ENCODE data around the gene LLGL2. TPM values are rescaled to one million over a fixed set of nuclear protein-coding genes. Genes with fewer than 3 reads are reported as not detected.

LLGL2 gene
- total RNA-seq, 1 experiment from 2014 or later: 19.8 TPM

DNA sequence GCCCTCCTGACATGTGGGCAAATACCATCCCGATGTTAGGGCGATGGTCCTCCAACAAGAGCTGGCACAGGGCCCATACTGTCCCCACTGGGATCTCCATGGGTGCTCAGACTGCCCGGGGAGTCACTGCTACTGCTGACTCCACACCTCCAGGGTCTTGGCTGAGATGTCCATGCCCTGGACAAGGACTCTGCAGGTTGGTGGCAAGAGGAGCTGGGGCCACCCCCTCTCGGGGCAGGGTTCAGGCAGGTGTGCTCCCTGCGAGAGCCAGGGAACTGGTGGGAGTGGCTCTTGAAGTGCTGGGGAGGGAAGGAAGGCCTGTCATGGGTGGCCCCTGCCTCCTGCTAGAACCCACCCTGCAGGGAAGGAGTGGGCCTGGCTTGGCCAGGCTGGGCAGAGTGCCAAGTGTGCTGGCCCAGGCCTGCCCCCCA, 16.6 kb upstream of the LLGL2 start:
- ChIA-PET POLR2A (interaction anchor here (0.8 kb wide), 1 partner anchor 54 kb away, joined by 3 read pairs; no protein-coding TSS in a partner anchor), CTCF (interaction anchor here (1.2 kb wide), 1 partner anchor 124 kb away, joined by 3 read pairs; no protein-coding TSS in a partner anchor)
- peaks cover 39% of the 10 kb centered on the region for H3K36me3 Mint-ChIP-seq (ENCODE audit: insufficient read depth, unreplicated experiment)
- peaks cover 10% of the 10 kb centered on the region for H3K4me1 Mint-ChIP-seq (ENCODE audit: insufficient read depth, unreplicated experiment)
- intact Hi-C loops (cut with micrococcal nuclease): no loop called here
- DNase-seq (ENCODE audit: unreplicated experiment): no peak
- H3K27me3 Mint-ChIP-seq (ENCODE audit: insufficient read depth, unreplicated experiment): no peaks in the 10 kb centered on the region
- no peaks in the 10 kb centered on the region for H3K9me3 Mint-ChIP-seq (ENCODE audit: unreplicated experiment)
- TF ChIP-seq, protein P1, sequence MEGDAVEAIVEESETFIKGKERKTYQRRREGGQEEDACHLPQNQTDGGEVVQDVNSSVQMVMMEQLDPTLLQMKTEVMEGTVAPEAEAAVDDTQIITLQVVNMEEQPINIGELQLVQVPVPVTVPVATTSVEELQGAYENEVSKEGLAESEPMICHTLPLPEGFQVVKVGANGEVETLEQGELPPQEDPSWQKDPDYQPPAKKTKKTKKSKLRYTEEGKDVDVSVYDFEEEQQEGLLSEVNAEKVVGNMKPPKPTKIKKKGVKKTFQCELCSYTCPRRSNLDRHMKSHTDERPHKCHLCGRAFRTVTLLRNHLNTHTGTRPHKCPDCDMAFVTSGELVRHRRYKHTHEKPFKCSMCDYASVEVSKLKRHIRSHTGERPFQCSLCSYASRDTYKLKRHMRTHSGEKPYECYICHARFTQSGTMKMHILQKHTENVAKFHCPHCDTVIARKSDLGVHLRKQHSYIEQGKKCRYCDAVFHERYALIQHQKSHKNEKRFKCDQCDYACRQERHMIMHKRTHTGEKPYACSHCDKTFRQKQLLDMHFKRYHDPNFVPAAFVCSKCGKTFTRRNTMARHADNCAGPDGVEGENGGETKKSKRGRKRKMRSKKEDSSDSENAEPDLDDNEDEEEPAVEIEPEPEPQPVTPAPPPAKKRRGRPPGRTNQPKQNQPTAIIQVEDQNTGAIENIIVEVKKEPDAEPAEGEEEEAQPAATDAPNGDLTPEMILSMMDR (IDR thresholded peaks at IDR 0.05; ENCODE audit: unreplicated experiment): no peak
- H3K4me3 Mint-ChIP-seq (ENCODE audit: unreplicated experiment): no peak overlapping the region
- BruUV-seq (replicated peaks): no TSS peak
- no peak overlapping the region for H3K27ac Mint-ChIP-seq (ENCODE audit: low read depth, unreplicated experiment)

DNA sequence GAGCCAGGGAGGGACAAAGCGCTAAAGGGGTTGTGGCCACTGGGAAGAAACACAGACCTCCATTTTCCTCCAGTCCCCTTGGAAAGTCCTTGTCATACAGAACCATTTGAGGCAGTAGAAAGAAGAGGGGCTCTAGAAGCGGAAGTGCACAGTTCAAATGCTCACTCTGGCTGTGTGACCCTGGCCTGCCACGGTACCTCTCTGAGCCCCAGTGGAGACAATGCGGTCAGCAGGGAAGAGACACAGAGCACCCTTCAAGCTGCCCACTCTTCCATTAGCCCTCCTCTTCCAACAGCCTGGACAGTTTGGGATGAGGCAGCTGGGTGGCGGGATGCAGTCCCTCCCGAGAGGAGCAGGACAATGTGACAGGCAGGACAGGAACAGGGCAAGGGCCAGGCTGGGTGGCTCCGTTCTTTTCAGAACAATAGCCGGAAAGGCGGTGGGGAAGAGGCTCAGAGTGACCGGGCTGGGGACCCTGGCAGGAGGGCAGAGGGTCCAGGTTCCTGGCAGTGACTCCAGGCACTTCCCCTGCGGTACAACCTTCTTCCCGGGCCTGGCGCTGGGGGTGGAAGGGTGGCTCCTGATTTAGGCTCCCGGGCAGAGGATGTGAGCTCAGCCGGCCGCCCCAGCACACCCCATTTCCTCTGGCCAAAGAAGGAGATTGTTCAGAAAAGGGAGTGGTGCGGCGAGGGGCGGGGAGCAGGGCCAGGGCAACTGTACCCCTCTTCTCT, 15.8 kb upstream of the LLGL2 start:
- no peak overlapping the region for H3K4me3 Mint-ChIP-seq (ENCODE audit: unreplicated experiment)
- DNase-seq (ENCODE audit: unreplicated experiment): no peak
- H3K4me1 Mint-ChIP-seq (ENCODE audit: insufficient read depth, unreplicated experiment): peaks cover 10% of the 10 kb centered on the region
- H3K9me3 Mint-ChIP-seq (ENCODE audit: unreplicated experiment): no peaks in the 10 kb centered on the region
- ChIA-PET POLR2A (interaction anchor here (0.8 kb wide), 1 partner anchor 54 kb away, joined by 3 read pairs; no protein-coding TSS in a partner anchor), CTCF (no interaction called here)
- BruUV-seq (replicated peaks): no TSS peak
- intact Hi-C loops (cut with micrococcal nuclease): no loop called here
- TF ChIP-seq, protein P1 (IDR thresholded peaks at IDR 0.05; ENCODE audit: unreplicated experiment): no peak
- H3K36me3 Mint-ChIP-seq (ENCODE audit: insufficient read depth, unreplicated experiment): peaks cover 41% of the 10 kb centered on the region
- H3K27ac Mint-ChIP-seq (ENCODE audit: low read depth, unreplicated experiment): no peak overlapping the region
- no peaks in the 10 kb centered on the region for H3K27me3 Mint-ChIP-seq (ENCODE audit: insufficient read depth, unreplicated experiment)

DNA sequence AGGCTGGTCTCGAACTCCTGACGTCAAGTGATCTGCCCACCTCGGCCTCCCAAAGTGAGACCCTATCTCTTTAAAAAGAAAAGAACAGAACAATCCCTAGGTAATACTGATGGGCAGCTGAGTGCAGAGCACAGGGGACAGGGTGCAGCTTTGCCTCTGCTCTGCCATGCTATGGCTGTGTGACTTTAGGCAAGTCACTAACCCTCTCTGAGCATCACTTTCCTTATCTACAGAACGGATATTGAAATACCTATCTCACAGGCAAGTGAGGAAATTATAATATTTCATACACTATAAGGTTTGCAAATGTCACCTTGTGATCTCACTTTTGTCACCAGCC, 14.3 kb upstream of the LLGL2 start:
- H3K9me3 Mint-ChIP-seq (ENCODE audit: unreplicated experiment): no peaks in the 10 kb centered on the region
- TF ChIP-seq, protein P1 (IDR thresholded peaks at IDR 0.05; ENCODE audit: unreplicated experiment): no peak
- H3K4me1 Mint-ChIP-seq (ENCODE audit: insufficient read depth, unreplicated experiment): peaks cover 10% of the 10 kb centered on the region
- no peak overlapping the region for H3K27ac Mint-ChIP-seq (ENCODE audit: low read depth, unreplicated experiment)
- POLR2A ChIA-PET: interaction anchor here (0.7 to 1.6 kb wide), 3 partner anchors 8 to 371 kb away, joined by 3 to 4 read pairs (median 3); no protein-coding TSS in a partner anchor
- no peaks in the 10 kb centered on the region for H3K27me3 Mint-ChIP-seq (ENCODE audit: insufficient read depth, unreplicated experiment)
- no peak for DNase-seq (ENCODE audit: unreplicated experiment)
- H3K36me3 Mint-ChIP-seq (ENCODE audit: insufficient read depth, unreplicated experiment): peaks cover 39% of the 10 kb centered on the region
- H3K4me3 Mint-ChIP-seq (ENCODE audit: unreplicated experiment): no peak overlapping the region
- CTCF ChIA-PET: interaction anchor here (0.8 kb wide), 1 partner anchor 188 kb away, joined by 5 read pairs; no protein-coding TSS in a partner anchor
- BruUV-seq (replicated peaks): no TSS peak
- intact Hi-C loops (cut with micrococcal nuclease): no loop called here

DNA sequence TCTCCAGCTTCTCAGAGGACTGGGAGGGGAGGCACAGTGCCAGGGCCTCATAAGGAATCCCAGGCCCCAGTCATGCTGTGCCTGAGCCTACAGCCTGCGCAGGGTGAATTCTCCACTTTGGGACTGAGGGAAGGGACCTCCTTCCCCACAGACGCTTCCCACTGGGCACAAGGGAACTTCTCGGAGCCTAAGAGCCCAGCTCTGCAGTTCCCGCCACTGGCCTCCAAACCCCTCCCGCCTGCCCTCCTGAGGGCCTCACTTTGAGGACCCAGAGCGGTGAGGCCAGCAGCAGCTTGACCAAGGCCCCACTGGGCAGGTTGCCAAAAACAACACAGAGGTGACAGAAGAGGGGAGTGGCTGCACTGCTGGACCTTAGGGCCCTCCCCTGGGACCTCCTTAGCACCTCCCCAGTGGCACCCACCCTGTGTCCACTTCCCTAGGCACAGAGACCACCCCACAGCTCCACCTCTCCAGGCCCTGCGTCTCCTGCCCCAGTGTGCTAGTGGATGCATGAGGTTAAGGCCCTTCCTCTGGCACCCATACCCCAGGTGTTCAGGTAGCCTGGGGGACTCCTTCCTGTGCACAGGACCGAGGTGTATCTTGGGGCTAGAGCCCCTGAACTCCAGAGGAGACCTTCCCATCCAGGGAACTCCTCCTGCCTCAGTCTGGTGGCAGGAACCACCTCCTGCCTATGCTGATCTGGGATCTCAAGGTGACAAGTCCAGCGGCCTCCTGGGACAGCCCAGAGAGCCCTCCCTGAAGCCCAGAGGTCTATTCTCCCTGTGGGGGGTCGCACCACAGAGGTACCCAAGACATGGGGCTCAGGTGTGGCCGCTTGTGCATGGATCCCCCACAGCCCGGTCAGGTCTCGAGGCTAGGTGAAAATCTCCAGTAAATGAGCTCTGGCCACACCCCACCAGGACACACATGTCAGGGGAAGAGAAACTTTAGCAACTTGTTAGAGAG, 13.6 kb upstream of the LLGL2 start:
- no peaks in the 10 kb centered on the region for H3K9me3 Mint-ChIP-seq (ENCODE audit: unreplicated experiment)
- no peak overlapping the region for H3K27ac Mint-ChIP-seq (ENCODE audit: low read depth, unreplicated experiment)
- no peaks in the 10 kb centered on the region for H3K27me3 Mint-ChIP-seq (ENCODE audit: insufficient read depth, unreplicated experiment)
- POLR2A ChIA-PET: interaction anchor here (0.6 to 1.6 kb wide), 4 partner anchors 9 to 118 kb away, joined by 3 to 7 read pairs (median 4); partner anchors contain the start of gene TMEM94
- H3K4me3 Mint-ChIP-seq (ENCODE audit: unreplicated experiment): no peak overlapping the region
- CTCF ChIA-PET: interaction anchor here (0.8 kb wide), 1 partner anchor 189 kb away, joined by 5 read pairs; no protein-coding TSS in a partner anchor
- peaks cover 10% of the 10 kb centered on the region for H3K4me1 Mint-ChIP-seq (ENCODE audit: insufficient read depth, unreplicated experiment)
- TF ChIP-seq, protein P1 (IDR thresholded peaks at IDR 0.05; ENCODE audit: unreplicated experiment): no peak
- no TSS peak for BruUV-seq (replicated peaks)
- peak; percentile 24 for DNase-seq (ENCODE audit: unreplicated experiment)
- intact Hi-C loops (cut with micrococcal nuclease): no loop called here
- H3K36me3 Mint-ChIP-seq (ENCODE audit: insufficient read depth, unreplicated experiment): peaks cover 33% of the 10 kb centered on the region
